H1 (cell line): ENCODE measurements around the gene KIF26B. TPM values are rescaled to one million over a fixed set of nuclear protein-coding genes. Genes with fewer than 3 reads are reported as not detected.

Source experiments
- BCL11A ChIP-seq, 2 experiments: IDR thresholded peaks; one replicate each; pipeline ENCODE4 v1.6.1; 2011; ENCODE audit warnings: low read depth in 2 of 2, low read length in 2 of 2, mild to moderate bottlenecking in 2 of 2
- CTBP2 ChIP-seq: IDR thresholded peaks from 2 replicates; pipeline ENCODE4 v1.7.0; 2011; ENCODE audit warnings: borderline replicate concordance, mild to moderate bottlenecking, moderate library complexity, mixed read lengths, low read length; ENCODE audit not compliant: insufficient read depth, insufficient read length
- SAP30 ChIP-seq: fragments of 300-600 bp; sonication (generic); IDR thresholded peaks from 2 replicates; pipeline ENCODE4 v1.7.1; 2012; ENCODE audit warnings: low read length, moderate library complexity, mild to moderate bottlenecking, inconsistent platforms; ENCODE audit not compliant: insufficient read depth, insufficient replicate concordance
- SRF ChIP-seq: IDR thresholded peaks from 2 replicates; pipeline ENCODE4 v1.6.1; 2011; ENCODE audit warnings: mild to moderate bottlenecking, low read depth, low read length, moderate library complexity
- YY1 ChIP-seq: IDR thresholded peaks from 2 replicates; pipeline ENCODE4 v1.6.1; 2011; ENCODE audit warnings: low read depth, mild to moderate bottlenecking, low read length
- polyA plus RNA-seq, 7 experiments: library from polyadenylated mRNA; depleted of rRNA in 3 of 7; stranded (reverse) in 5 of 7; unstranded in 2 of 7; fragments of >200 nt in 5 of 7; fragments of 200-250 nt in 2 of 7; gene quantifications; 1 replicate in 5 of 7; 2 replicates in 1 of 7; 4 replicates in 1 of 7; pipeline versions ENCODE4 v1.2.1 to v1.2.3, GENCODE V29; 2011 to 2013; ENCODE audit warnings: missing spikeins in 2 of 7, mixed read lengths in 2 of 7
- total RNA-seq: library from RNA; stranded (reverse); fragmentation: NEBNext Ultra II Directional; extraction: Animal tissue kit (Norgen Biotek cat#: 25700); gene quantifications from 2 replicates; pipeline ENCODE4 v1.2.1, GENCODE V29; 2021

Gene KIF26B
- total and polyA plus RNA-seq, 2 of the 8 experiments (the other 6 are each of a cell fraction or from before 2014, with no cell fraction given), result 0.06 to 0.28 TPM

GRCh38 chr1:245461681-245462080 is 306.9 kb downstream of the KIF26B start (continued):
- TF ChIP-seq YY1 (no peak), SRF (no peak), BCL11A (IDR thresholded peaks at IDR 0.05; ENCODE audit: low read depth in 2 of 2, low read length in 2 of 2) (no peak), SAP30 (no peak), CTBP2 (no peak)
- TF ChIP-seq, all 59 proteins: peak for 0
